ENCODE measurements around the gene ABLIM3. TPM values are rescaled to one million over a fixed set of nuclear protein-coding genes. Genes with fewer than 3 reads are reported as not detected.

ABLIM3 gene
- total RNA-seq, 1 donor from 2014 or later, result 3.7 TPM

GRCh38 chr5:149202910-149203451 is 61.7 kb downstream of the ABLIM3 start:
- Histone ChIP-seq H3K36me3 (ENCODE audit: control insufficient read depth, insufficient read depth, low read length) (no peaks in the 10 kb centered on the region), H3K4me3 (ENCODE audit: low read depth, low read length) (no peak overlapping the region), H3K27me3 (ENCODE audit: control insufficient read depth, insufficient read depth, low read length) (no peaks in the 10 kb centered on the region)
- FAIRE-seq (peak; percentile 89), DNase-seq (ENCODE audit: low read depth) (no peak)
- no peak for TF ChIP-seq CTCF (IDR thresholded peaks at IDR 0.05; ENCODE audit: insufficient read depth, low read length, severe bottlenecking)

- no peak for TF ChIP-seq CTCF (IDR thresholded peaks at IDR 0.05; ENCODE audit: insufficient read depth, low read length, severe bottlenecking)
- Histone ChIP-seq H3K4me3 (ENCODE audit: low read depth, low read length) (no peak overlapping the region), H3K27me3 (ENCODE audit: control insufficient read depth, insufficient read depth, low read length) (no peaks in the 10 kb centered on the region), H3K36me3 (ENCODE audit: control insufficient read depth, insufficient read depth, low read length) (no peaks in the 10 kb centered on the region)
- FAIRE-seq (no peak), DNase-seq (ENCODE audit: low read depth) (peak; percentile 89)
These were observed 62.7 kb downstream of the ABLIM3 start for GRCh38 chr5:149203921-149204441.

GRCh38 chr5:149205625-149206523 is 64.6 kb downstream of the ABLIM3 start:
- FAIRE-seq, result no peak
- no peaks in the 10 kb centered on the region for H3K36me3 ChIP-seq (ENCODE audit: control insufficient read depth, insufficient read depth, low read length)
- H3K4me3 ChIP-seq (ENCODE audit: low read depth, low read length), result no peak overlapping the region
- peak; percentile 24 for DNase-seq (ENCODE audit: low read depth)
- TF ChIP-seq CTCF (IDR thresholded peaks at IDR 0.05; ENCODE audit: insufficient read depth, low read length, severe bottlenecking), result no peak
- H3K27me3 ChIP-seq (ENCODE audit: control insufficient read depth, insufficient read depth, low read length), result no peaks in the 10 kb centered on the region

- DNase-seq (ENCODE audit: low read depth) (peak; percentile 86), FAIRE-seq (no peak)
- H3K27me3 ChIP-seq (ENCODE audit: control insufficient read depth, insufficient read depth, low read length), result no peaks in the 10 kb centered on the region
- no peaks in the 10 kb centered on the region for H3K36me3 ChIP-seq (ENCODE audit: control insufficient read depth, insufficient read depth, low read length)
- no peak overlapping the region for H3K4me3 ChIP-seq (ENCODE audit: low read depth, low read length)
- no peak for TF ChIP-seq CTCF (IDR thresholded peaks at IDR 0.05; ENCODE audit: insufficient read depth, low read length, severe bottlenecking)
These were observed 65.3 kb downstream of the ABLIM3 start for GRCh38 chr5:149206524-149207141.

- FAIRE-seq (no peak), DNase-seq (ENCODE audit: low read depth) (no peak)
- Histone ChIP-seq H3K4me3 (ENCODE audit: low read depth, low read length) (no peak overlapping the region), H3K36me3 (ENCODE audit: control insufficient read depth, insufficient read depth, low read length) (no peaks in the 10 kb centered on the region), H3K27me3 (ENCODE audit: control insufficient read depth, insufficient read depth, low read length) (no peaks in the 10 kb centered on the region)
- TF ChIP-seq CTCF (IDR thresholded peaks at IDR 0.05; ENCODE audit: insufficient read depth, low read length, severe bottlenecking), result no peak
These were observed 66.5 kb downstream of the ABLIM3 start for GRCh38 chr5:149207831-149208230.
